ENCODE data around the gene ECD.

The ECD gene

DNA sequence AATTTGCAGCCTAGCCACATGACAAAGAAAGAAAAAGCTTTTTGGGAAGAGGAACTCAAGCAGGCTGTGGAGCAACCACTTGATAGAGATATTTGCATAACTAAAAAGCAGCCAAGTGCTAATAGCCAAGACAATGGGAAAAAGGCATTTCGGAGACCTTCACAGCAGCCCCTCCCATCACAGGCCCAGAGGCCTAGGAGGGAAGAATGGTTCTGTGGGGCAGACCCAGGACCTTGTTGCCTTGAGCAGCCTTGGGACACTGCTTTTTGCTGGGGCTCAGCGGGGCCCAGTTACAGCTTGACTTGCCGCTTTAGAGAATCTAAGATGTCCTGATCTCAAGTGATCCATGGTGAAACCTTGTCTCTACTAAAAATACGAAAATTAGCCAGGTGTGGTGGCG is 38.6 kb upstream of the ECD start:
- in situ Hi-C loops (cut with HindIII; ENCODE audit: low sequenced_read_pairs), result no loop called here
- TF ChIP-seq, protein P1, sequence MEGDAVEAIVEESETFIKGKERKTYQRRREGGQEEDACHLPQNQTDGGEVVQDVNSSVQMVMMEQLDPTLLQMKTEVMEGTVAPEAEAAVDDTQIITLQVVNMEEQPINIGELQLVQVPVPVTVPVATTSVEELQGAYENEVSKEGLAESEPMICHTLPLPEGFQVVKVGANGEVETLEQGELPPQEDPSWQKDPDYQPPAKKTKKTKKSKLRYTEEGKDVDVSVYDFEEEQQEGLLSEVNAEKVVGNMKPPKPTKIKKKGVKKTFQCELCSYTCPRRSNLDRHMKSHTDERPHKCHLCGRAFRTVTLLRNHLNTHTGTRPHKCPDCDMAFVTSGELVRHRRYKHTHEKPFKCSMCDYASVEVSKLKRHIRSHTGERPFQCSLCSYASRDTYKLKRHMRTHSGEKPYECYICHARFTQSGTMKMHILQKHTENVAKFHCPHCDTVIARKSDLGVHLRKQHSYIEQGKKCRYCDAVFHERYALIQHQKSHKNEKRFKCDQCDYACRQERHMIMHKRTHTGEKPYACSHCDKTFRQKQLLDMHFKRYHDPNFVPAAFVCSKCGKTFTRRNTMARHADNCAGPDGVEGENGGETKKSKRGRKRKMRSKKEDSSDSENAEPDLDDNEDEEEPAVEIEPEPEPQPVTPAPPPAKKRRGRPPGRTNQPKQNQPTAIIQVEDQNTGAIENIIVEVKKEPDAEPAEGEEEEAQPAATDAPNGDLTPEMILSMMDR (IDR thresholded peaks at IDR 0.05; ENCODE audit: low read depth, low read length, missing control alignments), result no peak
- no peak for DNase-seq (ENCODE audit: low read depth)
- H3K4me3 ChIP-seq (ENCODE audit: low read depth, low read length), result no peak overlapping the region

DNA sequence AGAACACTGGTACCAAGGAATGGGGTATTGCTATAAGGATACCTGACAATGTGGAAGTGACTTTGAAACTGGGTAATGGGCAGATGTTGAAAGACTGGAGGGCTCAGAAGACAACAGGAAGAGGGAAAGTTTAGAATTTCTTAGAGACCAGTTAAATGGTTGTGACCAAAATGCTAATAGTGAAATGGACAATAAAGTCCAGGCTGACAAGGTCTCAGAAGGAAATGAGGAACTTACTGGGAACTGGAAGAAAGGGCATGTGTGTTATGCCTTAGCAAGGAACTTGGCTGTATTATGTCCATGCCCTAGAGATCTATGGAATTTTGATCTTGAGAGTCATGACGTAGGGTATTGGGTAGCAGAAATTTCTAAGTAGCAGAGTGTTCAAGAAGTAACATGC is 38.1 kb upstream of the ECD start:
- no peak for DNase-seq (ENCODE audit: low read depth)
- in situ Hi-C loops (cut with HindIII; ENCODE audit: low sequenced_read_pairs), result no loop called here
- no peak overlapping the region for H3K4me3 ChIP-seq (ENCODE audit: low read depth, low read length)
- TF ChIP-seq, protein P1 (IDR thresholded peaks at IDR 0.05; ENCODE audit: low read depth, low read length, missing control alignments), result no peak

DNA sequence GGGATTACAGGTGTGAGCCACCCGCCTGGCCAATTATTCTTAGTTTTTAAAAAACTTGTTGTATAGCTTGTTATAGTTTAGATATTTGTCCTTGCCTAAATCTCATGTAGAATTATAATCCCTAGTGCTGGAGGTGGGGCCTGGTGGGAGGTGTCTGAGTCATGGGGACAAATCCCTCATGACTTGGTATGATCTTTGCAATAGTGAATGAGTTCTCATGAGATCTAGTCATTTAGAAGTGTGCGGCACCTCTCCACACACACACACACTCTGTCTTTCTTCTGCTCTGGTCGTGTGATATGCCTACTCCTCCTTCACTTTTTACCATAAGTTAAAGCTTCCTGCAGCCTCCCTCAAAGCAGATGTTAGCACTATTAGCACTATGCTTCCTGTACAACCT is 37.3 kb upstream of the ECD start:
- TF ChIP-seq, protein P1 (IDR thresholded peaks at IDR 0.05; ENCODE audit: low read depth, low read length, missing control alignments), result no peak
- no peak overlapping the region for H3K4me3 ChIP-seq (ENCODE audit: low read depth, low read length)
- in situ Hi-C loops (cut with HindIII; ENCODE audit: low sequenced_read_pairs), result no loop called here
- DNase-seq (ENCODE audit: low read depth), result no peak

DNA sequence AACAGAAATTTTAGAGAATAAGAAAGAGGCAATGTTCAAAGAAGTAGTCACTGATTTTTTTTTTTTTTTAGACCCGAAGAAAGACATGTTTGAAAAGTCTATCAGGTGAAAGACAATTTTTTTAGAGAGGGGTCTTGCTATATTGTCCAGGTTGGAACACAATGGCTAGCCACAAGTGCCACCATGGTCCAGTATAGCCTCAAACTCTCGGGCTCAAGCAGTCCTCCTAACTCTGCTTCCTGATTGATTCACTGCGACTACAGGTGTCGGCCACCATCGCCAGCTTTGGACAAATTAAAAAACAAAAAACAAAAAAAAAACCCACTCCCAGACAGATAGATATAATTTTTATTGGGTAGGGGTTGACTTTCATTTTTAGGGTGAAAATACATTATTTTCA is 22.4 kb upstream of the ECD start:
- no peak overlapping the region for H3K4me3 ChIP-seq (ENCODE audit: low read depth, low read length)
- in situ Hi-C loops (cut with HindIII; ENCODE audit: low sequenced_read_pairs), result no loop called here
- no peak for DNase-seq (ENCODE audit: low read depth)
- TF ChIP-seq, protein P1 (IDR thresholded peaks at IDR 0.05; ENCODE audit: low read depth, low read length, missing control alignments), result no peak

DNA sequence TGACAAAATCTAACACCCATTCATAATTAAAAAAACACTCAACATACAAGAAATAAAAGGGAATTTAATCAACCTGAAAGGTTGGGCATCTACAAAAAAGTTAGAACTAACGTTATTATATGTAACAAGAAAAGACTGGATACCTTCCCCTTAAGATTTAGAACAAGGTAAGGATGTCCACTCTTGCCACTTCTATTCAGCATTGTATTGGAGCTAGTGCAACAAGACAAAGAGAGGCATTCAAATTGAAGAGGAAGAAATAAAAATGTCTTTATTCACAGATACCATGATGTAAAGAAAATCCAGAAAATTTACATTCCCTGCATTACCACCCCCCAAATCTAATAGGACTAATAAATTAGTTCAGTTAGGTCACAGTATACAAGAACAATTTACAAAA is 18.5 kb upstream of the ECD start:
- DNase-seq (ENCODE audit: low read depth), result no peak
- no peak overlapping the region for H3K4me3 ChIP-seq (ENCODE audit: low read depth, low read length)
- TF ChIP-seq, protein P1 (IDR thresholded peaks at IDR 0.05; ENCODE audit: low read depth, low read length, missing control alignments), result no peak
- in situ Hi-C loops (cut with HindIII; ENCODE audit: low sequenced_read_pairs), result no loop called here

DNA sequence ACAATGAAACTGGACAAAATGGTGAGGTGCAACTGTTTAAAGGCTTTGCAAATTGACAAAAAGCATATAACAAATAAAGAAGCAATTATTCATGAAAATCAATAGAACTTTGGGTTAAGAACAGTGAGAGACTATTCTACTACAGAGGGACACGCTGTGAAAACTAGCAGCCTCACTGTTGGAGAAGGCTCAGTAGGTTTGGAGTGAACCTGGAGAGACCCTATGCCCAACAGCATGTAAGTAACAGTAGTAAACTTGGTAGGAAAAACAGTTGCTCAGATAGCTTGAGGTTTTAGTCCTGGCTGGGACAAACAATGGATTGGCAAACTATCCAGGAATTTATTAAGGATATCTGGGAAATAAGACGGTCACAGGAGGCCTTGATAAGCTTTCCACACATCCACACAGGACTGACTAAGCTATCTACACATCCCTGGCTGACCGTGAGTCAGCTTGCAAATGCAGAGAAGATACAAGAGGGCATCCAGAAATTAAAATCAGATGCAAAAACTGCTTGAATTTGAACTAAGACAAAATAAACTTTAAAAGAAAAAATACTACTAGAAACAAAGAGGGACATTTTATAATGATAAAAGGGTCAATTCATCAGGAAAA is 16.0 kb upstream of the ECD start:
- DNase-seq (ENCODE audit: low read depth), result no peak
- in situ Hi-C loops (cut with HindIII; ENCODE audit: low sequenced_read_pairs), result no loop called here
- TF ChIP-seq, protein P1 (IDR thresholded peaks at IDR 0.05; ENCODE audit: low read depth, low read length, missing control alignments), result no peak
- no peak overlapping the region for H3K4me3 ChIP-seq (ENCODE audit: low read depth, low read length)
